ENCODE measurements around the gene TNFAIP2. TPM values are rescaled to one million over a fixed set of nuclear protein-coding genes. Genes with fewer than 3 reads are reported as not detected.

Gene TNFAIP2
- total RNA-seq, 2 experiments from 2014 or later: not detected

DNA sequence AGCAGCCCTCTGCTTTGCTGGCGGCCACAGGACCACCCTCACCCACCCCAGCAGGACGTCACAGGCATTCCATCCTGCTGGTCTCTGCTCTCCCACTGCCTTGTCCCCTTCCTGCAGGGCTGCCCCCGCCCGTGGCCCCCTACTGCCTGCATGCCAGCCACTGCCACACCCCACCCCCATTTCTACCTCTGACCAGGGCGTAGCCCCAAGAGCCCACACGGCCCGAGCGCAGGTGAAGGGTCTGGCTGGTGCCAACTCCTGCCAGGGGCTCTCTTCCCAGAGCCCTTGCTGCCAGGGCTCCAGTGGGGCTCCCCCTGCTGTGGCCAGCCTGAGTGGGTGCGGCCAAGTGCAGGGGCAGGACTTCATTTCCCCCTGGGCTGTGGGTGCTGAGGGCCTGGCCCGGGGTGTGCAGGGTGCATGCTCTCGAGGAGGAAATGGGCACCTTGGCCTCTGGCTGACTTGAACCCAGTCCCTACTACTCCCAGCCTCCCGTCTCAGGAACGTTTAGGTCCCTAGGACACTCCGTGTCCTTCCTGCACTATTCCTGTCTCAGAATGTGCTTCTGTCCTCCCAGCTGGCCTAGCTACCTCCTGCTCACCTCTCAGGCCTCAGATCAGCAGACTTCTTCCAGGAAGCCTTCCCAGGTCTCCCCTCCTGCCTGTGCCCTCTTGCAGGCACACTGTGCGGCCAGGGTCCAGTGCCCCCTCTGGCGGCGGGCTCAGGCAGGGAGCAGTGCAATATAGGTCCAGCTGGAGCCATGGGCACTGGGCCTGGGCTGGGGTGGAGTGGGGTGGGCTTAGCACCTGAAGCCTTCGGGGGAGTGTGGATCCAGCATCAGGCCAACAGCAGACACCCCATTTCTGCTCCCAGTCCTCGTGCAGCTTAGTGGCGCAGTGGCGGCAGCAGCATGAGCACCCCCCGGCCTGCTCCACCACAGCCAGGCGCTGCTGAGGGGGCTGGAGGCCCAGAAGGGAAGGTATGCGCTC is 37.9 kb upstream of the TNFAIP2 start:
- POLR2A ChIA-PET: no interaction called here
- Histone ChIP-seq H3K4me2 (ENCODE audit: low read length) (no peak overlapping the region), H3K9me2 (ENCODE audit: insufficient read depth, low read length) (no peaks in the 10 kb centered on the region), H3K9me3 (ENCODE audit: low read length) (no peaks in the 10 kb centered on the region), H3K4me3 (ENCODE audit: low read depth, low read length, poor library complexity, severe bottlenecking) (no peak overlapping the region), H3K27ac (ENCODE audit: low read depth, low read length, poor library complexity, severe bottlenecking) (no peak overlapping the region), H4K20me1 (ENCODE audit: insufficient read depth, low read length) (no peaks in the 10 kb centered on the region), H3K79me2 (ENCODE audit: insufficient read depth, low read depth, low read length) (no peaks in the 10 kb centered on the region), H3K4me1 (ENCODE audit: insufficient read depth, low read length, poor library complexity, severe bottlenecking) (peaks cover 6% of the 10 kb centered on the region), H3K36me3 (ENCODE audit: insufficient read depth, low read length) (no peaks in the 10 kb centered on the region), H2AFZ (ENCODE audit: low read length) (no peak overlapping the region)
- no TSS peak for BruUV-seq (replicated peaks)
- intact Hi-C loops (cut with micrococcal nuclease; ENCODE audit: unreplicated experiment): no loop called here
- no peak for DNase-seq (ENCODE audit: low spot score)
- TF ChIP-seq, protein P1, sequence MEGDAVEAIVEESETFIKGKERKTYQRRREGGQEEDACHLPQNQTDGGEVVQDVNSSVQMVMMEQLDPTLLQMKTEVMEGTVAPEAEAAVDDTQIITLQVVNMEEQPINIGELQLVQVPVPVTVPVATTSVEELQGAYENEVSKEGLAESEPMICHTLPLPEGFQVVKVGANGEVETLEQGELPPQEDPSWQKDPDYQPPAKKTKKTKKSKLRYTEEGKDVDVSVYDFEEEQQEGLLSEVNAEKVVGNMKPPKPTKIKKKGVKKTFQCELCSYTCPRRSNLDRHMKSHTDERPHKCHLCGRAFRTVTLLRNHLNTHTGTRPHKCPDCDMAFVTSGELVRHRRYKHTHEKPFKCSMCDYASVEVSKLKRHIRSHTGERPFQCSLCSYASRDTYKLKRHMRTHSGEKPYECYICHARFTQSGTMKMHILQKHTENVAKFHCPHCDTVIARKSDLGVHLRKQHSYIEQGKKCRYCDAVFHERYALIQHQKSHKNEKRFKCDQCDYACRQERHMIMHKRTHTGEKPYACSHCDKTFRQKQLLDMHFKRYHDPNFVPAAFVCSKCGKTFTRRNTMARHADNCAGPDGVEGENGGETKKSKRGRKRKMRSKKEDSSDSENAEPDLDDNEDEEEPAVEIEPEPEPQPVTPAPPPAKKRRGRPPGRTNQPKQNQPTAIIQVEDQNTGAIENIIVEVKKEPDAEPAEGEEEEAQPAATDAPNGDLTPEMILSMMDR (conservative IDR thresholded peaks at IDR 0.05; ENCODE audit: low read length): no peak
- TF ChIP-seq EZH2phosphoT487 (IDR thresholded peaks at IDR 0.05; ENCODE audit: borderline replicate concordance, low read depth, low read length): no peak
- CTCF ChIA-PET (ENCODE audit: unreplicated experiment): no interaction called here

DNA sequence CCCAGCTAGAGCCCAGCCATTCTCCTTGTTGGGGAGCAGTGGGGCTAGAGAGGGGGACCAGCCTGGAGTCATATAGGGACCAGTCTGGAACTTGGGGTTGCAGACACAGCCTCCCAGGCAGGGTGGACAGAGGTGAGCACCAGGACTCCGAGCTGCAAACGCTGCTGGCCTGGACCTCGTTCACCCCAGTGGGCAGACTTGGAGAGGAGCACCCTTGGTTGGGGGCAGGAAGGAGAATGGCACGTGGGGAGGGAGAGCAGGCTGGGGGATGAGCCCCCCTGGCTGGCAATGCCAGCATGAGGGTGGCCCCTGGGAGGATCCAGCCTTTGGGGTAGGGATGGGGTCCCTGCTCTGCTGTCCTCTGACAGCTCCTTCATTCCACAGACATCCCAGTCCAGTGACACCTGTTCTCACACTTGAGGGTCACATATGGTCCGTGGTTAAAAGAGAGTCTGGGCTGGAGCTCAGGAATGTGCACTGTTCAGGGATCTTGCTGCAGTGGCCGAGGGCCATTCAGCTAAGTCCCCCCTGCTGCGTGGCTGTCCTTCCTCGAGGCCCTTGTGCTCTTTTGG is 36.4 kb upstream of the TNFAIP2 start:
- no peak for DNase-seq (ENCODE audit: low spot score)
- TF ChIP-seq, protein P1 (conservative IDR thresholded peaks at IDR 0.05; ENCODE audit: low read length): no peak
- no peak for TF ChIP-seq EZH2phosphoT487 (IDR thresholded peaks at IDR 0.05; ENCODE audit: borderline replicate concordance, low read depth, low read length)
- Histone ChIP-seq H3K4me1 (ENCODE audit: insufficient read depth, low read length, poor library complexity, severe bottlenecking) (peaks cover 6% of the 10 kb centered on the region), H3K36me3 (ENCODE audit: insufficient read depth, low read length) (no peaks in the 10 kb centered on the region), H3K27ac (ENCODE audit: low read depth, low read length, poor library complexity, severe bottlenecking) (no peak overlapping the region), H4K20me1 (ENCODE audit: insufficient read depth, low read length) (no peaks in the 10 kb centered on the region), H3K4me2 (ENCODE audit: low read length) (no peak overlapping the region), H3K4me3 (ENCODE audit: low read depth, low read length, poor library complexity, severe bottlenecking) (no peak overlapping the region), H3K9me2 (ENCODE audit: insufficient read depth, low read length) (no peaks in the 10 kb centered on the region), H2AFZ (ENCODE audit: low read length) (no peak overlapping the region), H3K79me2 (ENCODE audit: insufficient read depth, low read depth, low read length) (no peaks in the 10 kb centered on the region), H3K9me3 (ENCODE audit: low read length) (no peaks in the 10 kb centered on the region)
- intact Hi-C loops (cut with micrococcal nuclease; ENCODE audit: unreplicated experiment): no loop called here
- ChIA-PET CTCF (ENCODE audit: unreplicated experiment) (interaction anchor here (0.6 to 1.0 kb wide), 2 partner anchors 12 to 13 kb away, joined by 3 read pairs; no protein-coding TSS in a partner anchor), POLR2A (interaction anchor here (0.6 kb wide), 1 partner anchor 7 kb away, joined by 7 read pairs; the partner anchor contains the start of gene EXOC3L4)
- no TSS peak for BruUV-seq (replicated peaks)
